Keratinocyte (primary cell): Measurements from ENCODE around the gene MVB12B. TPM values are rescaled to one million over a fixed set of nuclear protein-coding genes. Genes with fewer than 3 reads are reported as not detected.
A peak's percentile ranks its signal among the peaks of the same experiment; 100 is the strongest.

Experiments
- DNase-seq: peaks from one replicate; pipeline ENCODE4 v3.0.0-alpha.2; 2011; ENCODE audit warnings: low read depth, missing footprints, low spot score
- FAIRE-seq: peaks from 2 replicates; lab custom pipeline; 2011; peaks lifted over from hg19 to GRCh38; lab: Jason Lieb, UNC
- H2AFZ ChIP-seq: 2 replicates; pipeline ENCODE4 v1.6.0; 2012; ENCODE audit warnings: low read length, control low read depth, inconsistent platforms; ENCODE audit not compliant: control insufficient read depth
- H3K27ac ChIP-seq: 2 replicates; pipeline ENCODE4 v1.5.1; 2011; ENCODE audit warnings: low read length; ENCODE audit not compliant: control insufficient read depth, insufficient read depth
- H3K27me3 ChIP-seq: 3 replicates; pipeline ENCODE4 v1.6.0; 2011; ENCODE audit warnings: low read length; ENCODE audit not compliant: control insufficient read depth, insufficient read depth; ENCODE audit errors: extremely low read depth
- H3K36me3 ChIP-seq, 2 experiments: 2 replicates in 1 of 2; 3 replicates in 1 of 2; pipeline ENCODE4 v1.5.1; 2011; ENCODE audit warnings: low read length in 2 of 2, mild to moderate bottlenecking in 1 of 2; ENCODE audit not compliant: control insufficient read depth in 2 of 2, insufficient read depth in 2 of 2; ENCODE audit errors: extremely low read depth in 1 of 2
- H3K4me1 ChIP-seq: 3 replicates; pipeline ENCODE4 v1.5.1; 2011; ENCODE audit warnings: low read length; ENCODE audit not compliant: control insufficient read depth, insufficient read depth; ENCODE audit errors: extremely low read depth
- H3K4me2 ChIP-seq: 3 replicates; pipeline ENCODE4 v1.6.0; 2011; ENCODE audit warnings: low read depth, low read length; ENCODE audit not compliant: control insufficient read depth, insufficient read depth; ENCODE audit errors: extremely low read depth
- H3K4me3 ChIP-seq, 3 experiments: fragments of 200-600 bp in 1 of 3; sonication (generic) in 1 of 3; 2 replicates in 2 of 3; 3 replicates in 1 of 3; pipeline ENCODE4 v1.5.1; 2011 to 2016; ENCODE audit warnings: low read length in 3 of 3, mild to moderate bottlenecking in 3 of 3, control low read depth in 2 of 3, inconsistent platforms in 1 of 3, low read depth in 1 of 3, mixed read lengths in 1 of 3, mixed run types in 1 of 3, moderate library complexity in 1 of 3; ENCODE audit not compliant: control insufficient read depth in 2 of 3, insufficient read depth in 2 of 3; ENCODE audit errors: extremely low read depth in 1 of 3
- H3K79me2 ChIP-seq: 2 replicates; pipeline ENCODE4 v1.6.0; 2012; ENCODE audit warnings: low read length; ENCODE audit not compliant: control insufficient read depth, insufficient read depth
- H3K9ac ChIP-seq: 3 replicates; pipeline ENCODE4 v1.6.0; 2011; ENCODE audit warnings: low read length; ENCODE audit not compliant: control insufficient read depth, insufficient read depth; ENCODE audit errors: extremely low read depth
- H3K9me1 ChIP-seq: 3 replicates; pipeline ENCODE4 v1.6.0; 2011; ENCODE audit warnings: low read length; ENCODE audit not compliant: control insufficient read depth, insufficient read depth; ENCODE audit errors: extremely low read depth
- H3K9me3 ChIP-seq: 2 replicates; pipeline ENCODE4 v1.5.1; 2012; ENCODE audit warnings: low read depth, low read length; ENCODE audit not compliant: control insufficient read depth
- H4K20me1 ChIP-seq: 3 replicates; pipeline ENCODE4 v1.6.0; 2011; ENCODE audit warnings: low read length; ENCODE audit not compliant: control insufficient read depth, insufficient read depth; ENCODE audit errors: extremely low read depth
- CTCF ChIP-seq, 3 experiments: IDR thresholded peaks in 1 of 3; conservative IDR thresholded peaks in 1 of 3; optimal IDR thresholded peaks in 1 of 3; 2 replicates in 2 of 3; 3 replicates in 1 of 3; pipeline versions ENCODE3 to v1.5.1; 2011; ENCODE audit warnings: low read length in 3 of 3, mild to moderate bottlenecking in 3 of 3, moderate library complexity in 2 of 3, control low read depth in 1 of 3, inconsistent platforms in 1 of 3; ENCODE audit not compliant: insufficient read depth in 2 of 3; ENCODE audit errors: extremely low read depth in 1 of 3
- EZH2 ChIP-seq: IDR thresholded peaks from one replicate; pipeline ENCODE4 v1.6.1; 2012; ENCODE audit warnings: inconsistent platforms, mild to moderate bottlenecking, low read length, moderate library complexity
- dilution Hi-C: fragments of 300-500 bp; cut with MboI; formaldehyde crosslinking; loops from one replicate; pipeline ENCODE4 v1.7.0; 2020; ENCODE audit warnings: low sequenced_read_pairs; ENCODE audit not compliant: extremely low pct_ligation_motif_present
- polyA plus RNA-seq, 5 experiments: library from polyadenylated mRNA; depleted of rRNA in 3 of 5; stranded (reverse) in 3 of 5; stranded (forward) in 1 of 5; unstranded in 1 of 5; fragments of >200 nt; gene quantifications; 1 replicate in 1 of 5; 2 replicates in 3 of 5; 3 replicates in 1 of 5; pipeline versions ENCODE4 v1.2.1 to v1.2.3, GENCODE V29; 2011 to 2012; ENCODE audit warnings: missing spikeins in 2 of 5, low read depth in 1 of 5, low replicate concordance in 1 of 5

Gene MVB12B
- polyA plus RNA-seq, 1 donor (not counting 4 experiments of a cell fraction or from before 2014, with no cell fraction given), result 1.2 TPM

GRCh38 chr9:126295936-126296600 is 30.6 kb upstream of the MVB12B start:
- Histone ChIP-seq H3K4me2 (no peak overlapping the region), H3K27ac (no peak overlapping the region), H3K4me3 (no peak overlapping the region), H3K4me1 (no peaks in the 10 kb centered on the region), H3K9me3 (no peaks in the 10 kb centered on the region), H3K9ac (no peak overlapping the region), H2AFZ (no peak overlapping the region), H3K79me2 (no peaks in the 10 kb centered on the region), H3K36me3 (no peaks in the 10 kb centered on the region), H4K20me1 (no peaks in the 10 kb centered on the region), H3K9me1 (no peaks in the 10 kb centered on the region), H3K27me3 (peaks cover 5% of the 10 kb centered on the region)
- DNase-seq, result peak; percentile 9
- dilution Hi-C loops, result no loop called here
- no peak for FAIRE-seq
- TF ChIP-seq EZH2 (no peak), CTCF (optimal IDR thresholded peaks at IDR 0.05 in 1 of 3, IDR thresholded peaks at IDR 0.05 in 1 of 3, conservative IDR thresholded peaks at IDR 0.05 in 1 of 3; ENCODE audit: extremely low read depth in 1 of 3, insufficient read depth in 2 of 3, low read length in 3 of 3) (no peak)

- no peak for FAIRE-seq
- no peak overlapping the region for H3K27ac ChIP-seq
- H4K20me1 ChIP-seq, result no peaks in the 10 kb centered on the region
- no peak for TF ChIP-seq EZH2
- TF ChIP-seq CTCF (optimal IDR thresholded peaks at IDR 0.05 in 1 of 3, IDR thresholded peaks at IDR 0.05 in 1 of 3, conservative IDR thresholded peaks at IDR 0.05 in 1 of 3; ENCODE audit: extremely low read depth in 1 of 3, insufficient read depth in 2 of 3, low read length in 3 of 3), result no peak
- no peak overlapping the region for H3K4me3 ChIP-seq
- dilution Hi-C loops, result no loop called here
- no peak overlapping the region for H3K9ac ChIP-seq
- H3K79me2 ChIP-seq, result no peaks in the 10 kb centered on the region
- no peak for DNase-seq
- H3K27me3 ChIP-seq, result peaks cover 5% of the 10 kb centered on the region
- no peak overlapping the region for H2AFZ ChIP-seq
- H3K9me1 ChIP-seq, result no peaks in the 10 kb centered on the region
- no peaks in the 10 kb centered on the region for H3K36me3 ChIP-seq
- no peak overlapping the region for H3K4me2 ChIP-seq
- H3K9me3 ChIP-seq, result no peaks in the 10 kb centered on the region
- H3K4me1 ChIP-seq, result no peaks in the 10 kb centered on the region
Observed at GRCh38 chr9:126296687-126297086, 29.9 kb upstream of the MVB12B start.
